Measurements from ENCODE around the gene HS2ST1. TPM values are rescaled to one million over a fixed set of nuclear protein-coding genes. Genes with fewer than 3 reads are reported as not detected.
"Not testable (repeated sequence)": the region's sequence is repeated elsewhere in the genome, so short reads cannot be mapped to it uniquely, and the experiment has no call there.

HS2ST1 gene
- 10 to 100 TPM; 12.5 to 18.4 (median 14.3) TPM for total RNA-seq
- 14.9 TPM for total RNA-seq (2013)

DNA sequence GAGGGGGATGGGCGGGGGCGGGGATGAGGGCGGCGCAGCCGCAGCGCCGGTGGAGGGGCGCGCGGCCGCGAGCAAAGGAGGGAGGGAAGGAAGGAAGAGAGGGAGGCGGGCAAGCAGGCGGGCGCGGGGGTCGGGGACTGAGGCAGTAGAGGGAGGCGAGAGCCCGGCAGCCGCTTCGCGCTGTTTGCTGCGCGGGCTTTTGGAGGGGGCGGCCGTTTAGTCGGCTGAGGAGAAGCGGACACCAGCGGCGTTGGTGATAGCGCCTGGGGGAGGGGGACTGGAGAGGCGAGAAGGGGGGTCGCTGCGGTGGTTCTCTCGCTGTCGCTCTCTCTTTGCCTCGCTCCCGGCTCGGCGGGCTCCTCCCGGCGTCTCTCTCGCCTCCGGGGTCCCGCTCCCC, at the start of gene HS2ST1:
HS2ST1 (plus strand) TSS at position 35 of the 397 bp plus-strand sequence.
- H3K9me3 ChIP-seq (ENCODE audit: control insufficient read depth, insufficient read depth, low read length): no peaks in the 10 kb centered on the region
- H3K9me3 Mint-ChIP-seq: no peaks in the 10 kb centered on the region
- H3K36me3 ChIP-seq (ENCODE audit: control insufficient read depth, insufficient read depth, low read length): no peaks in the 10 kb centered on the region
- no peak for DNase-seq
- peaks cover 1 to 34% of the 10 kb centered on the region in 2 donors for H3K4me1 Mint-ChIP-seq
- H3K4me1 ChIP-seq (ENCODE audit: control insufficient read depth, insufficient read depth, low read length): peaks cover 9% of the 10 kb centered on the region
- no peak for ATAC-seq
- WGBS (ENCODE audit: insufficient coverage): under 1% methylated on average over 45 of the region's 45 CpGs
- TF ChIP-seq CTCF (IDR thresholded peaks at IDR 0.05): no peak
- H3K27me3 ChIP-seq (ENCODE audit: control insufficient read depth, insufficient read depth, low read length): no peaks in the 10 kb centered on the region
- no peak within 1 kb of the TSS for H3K4me3 Mint-ChIP-seq
- H3K27ac Mint-ChIP-seq: no peak within 1 kb of the TSS
- H3K27ac ChIP-seq (ENCODE audit: low read length): peak within 1 kb of the TSS; percentile 94
- H3K4me3 ChIP-seq (ENCODE audit: low read length): peak within 1 kb of the TSS; percentile 84
- no peaks in the 10 kb centered on the region for H3K36me3 Mint-ChIP-seq
- no peaks in the 10 kb centered on the region for H3K27me3 Mint-ChIP-seq (ENCODE audit: low read depth in 2 of 2)
- intact Hi-C loops (cut with micrococcal nuclease): loop anchor here (1.0 to 10.0 kb wide), 4 partner anchors 210 to 1768 kb away; partner anchors contain the start of genes BCL10, PKN2 and SH3GLB1

DNA sequence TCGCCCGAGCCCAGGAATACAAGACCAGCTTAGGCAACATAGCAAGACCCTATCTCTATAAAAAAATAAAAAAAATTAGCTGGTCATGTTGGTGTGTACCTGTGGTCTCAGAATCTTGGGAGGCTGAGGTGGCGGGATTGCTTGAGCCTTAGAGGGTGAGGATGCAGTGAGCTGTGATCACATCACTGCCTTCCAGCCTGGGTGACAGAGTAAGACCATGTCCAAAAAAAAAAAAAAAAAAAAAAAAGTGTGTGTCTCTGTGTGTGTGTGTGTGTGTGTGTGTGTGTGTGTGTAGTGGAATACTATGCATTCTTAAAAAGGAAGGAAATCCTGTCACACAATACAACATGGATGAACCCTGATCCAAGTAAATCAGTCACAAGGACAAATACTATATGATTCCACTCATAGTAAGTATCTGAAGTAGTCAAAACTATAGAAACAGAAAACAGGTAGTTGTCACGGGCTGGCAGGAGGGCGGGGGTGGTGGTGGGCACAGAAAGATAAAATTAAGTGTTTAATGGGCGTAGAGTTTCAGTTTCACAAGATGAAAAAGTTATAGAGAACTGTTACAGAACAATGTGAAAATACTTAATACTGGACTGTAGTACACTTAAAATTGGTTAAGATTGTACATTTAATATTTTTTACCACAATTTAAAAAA, 48.3 kb upstream of the HS2ST1 start:
- Histone ChIP-seq H3K36me3 (ENCODE audit: control insufficient read depth, insufficient read depth, low read length) (peaks cover 9% of the 10 kb centered on the region), H3K4me3 (ENCODE audit: low read length) (no peak overlapping the region), H3K4me1 (ENCODE audit: control insufficient read depth, insufficient read depth, low read length) (no peaks in the 10 kb centered on the region), H3K27ac (ENCODE audit: low read length) (peak overlapping the region; percentile 1), H3K27me3 (ENCODE audit: control insufficient read depth, insufficient read depth, low read length) (no peaks in the 10 kb centered on the region), H3K9me3 (ENCODE audit: control insufficient read depth, insufficient read depth, low read length) (no peaks in the 10 kb centered on the region)
- Mint-ChIP-seq H3K27ac (peak overlapping the region; percentile 45 to 78), H3K9me3 (no peaks in the 10 kb centered on the region), H3K4me1 (peaks cover 21 to 30% of the 10 kb centered on the region in 2 donors), H3K4me3 (no peak overlapping the region), H3K27me3 (ENCODE audit: low read depth in 2 of 2) (no peaks in the 10 kb centered on the region), H3K36me3 (no peaks in the 10 kb centered on the region)
- intact Hi-C loops (cut with micrococcal nuclease): no loop called here
- ATAC-seq: peak in 2 of 3 donors; percentile 54
- WGBS (ENCODE audit: insufficient coverage): 59% methylated on average over 4 of the region's 6 CpGs
- no peak for DNase-seq
- TF ChIP-seq CTCF (IDR thresholded peaks at IDR 0.05): no peak

DNA sequence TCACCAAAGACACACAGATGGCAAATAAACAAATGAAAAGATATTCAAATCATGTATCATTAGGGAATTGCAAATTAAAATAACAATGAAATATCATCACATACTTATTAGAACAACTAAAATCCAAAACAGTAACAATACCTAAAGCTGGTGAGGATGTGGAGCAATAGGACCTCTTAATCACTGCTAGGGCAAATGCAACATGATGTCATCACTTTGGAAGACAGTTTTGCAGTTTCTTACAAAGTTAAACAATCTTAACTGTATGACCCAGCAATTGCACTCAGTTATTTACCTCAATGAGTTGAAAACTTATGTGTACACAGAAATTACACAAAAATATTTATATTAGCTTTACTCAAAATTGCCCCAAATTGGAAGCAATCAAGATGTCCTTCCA, 47.8 kb upstream of the HS2ST1 start:
- Mint-ChIP-seq H3K27me3 (ENCODE audit: low read depth in 2 of 2) (no peaks in the 10 kb centered on the region), H3K27ac (peak overlapping the region; percentile 45 to 78), H3K4me3 (no peak overlapping the region), H3K9me3 (no peaks in the 10 kb centered on the region), H3K4me1 (peaks cover 21 to 30% of the 10 kb centered on the region in 2 donors), H3K36me3 (no peaks in the 10 kb centered on the region)
- H3K9me3 ChIP-seq (ENCODE audit: control insufficient read depth, insufficient read depth, low read length): no peaks in the 10 kb centered on the region
- no peak overlapping the region for H3K4me3 ChIP-seq (ENCODE audit: low read length)
- no peaks in the 10 kb centered on the region for H3K27me3 ChIP-seq (ENCODE audit: control insufficient read depth, insufficient read depth, low read length)
- DNase-seq (no peak), ATAC-seq (no peak)
- no peaks in the 10 kb centered on the region for H3K4me1 ChIP-seq (ENCODE audit: control insufficient read depth, insufficient read depth, low read length)
- H3K27ac ChIP-seq (ENCODE audit: low read length): no peak overlapping the region
- TF ChIP-seq CTCF (IDR thresholded peaks at IDR 0.05): no peak
- peaks cover 8% of the 10 kb centered on the region for H3K36me3 ChIP-seq (ENCODE audit: control insufficient read depth, insufficient read depth, low read length)
- intact Hi-C loops (cut with micrococcal nuclease): no loop called here

DNA sequence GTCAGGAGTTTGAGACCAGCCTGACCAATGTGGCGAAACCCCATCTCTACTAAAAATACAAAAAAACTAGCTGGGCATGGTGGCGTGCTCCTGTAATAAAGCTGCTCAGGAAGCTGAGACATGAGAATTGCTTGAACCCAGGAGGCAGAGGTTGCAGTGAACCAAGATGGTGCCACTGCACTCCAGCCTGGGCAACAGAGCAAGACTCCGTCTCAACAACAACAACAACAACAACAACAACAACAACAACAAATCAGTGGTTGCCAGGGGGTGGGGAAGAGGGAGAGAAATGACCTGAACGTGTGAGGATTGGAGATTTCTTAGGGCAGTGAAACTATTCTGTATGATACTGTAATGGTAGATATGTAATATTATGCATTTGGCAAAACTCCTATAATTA, 47.2 kb upstream of the HS2ST1 start:
- H3K27me3 Mint-ChIP-seq (ENCODE audit: low read depth in 2 of 2); H3K9me3 ChIP-seq (ENCODE audit: control insufficient read depth, insufficient read depth, low read length); H3K36me3 Mint-ChIP-seq; DNase-seq; H3K4me3 Mint-ChIP-seq; H3K27ac ChIP-seq (ENCODE audit: low read length); H3K27me3 ChIP-seq (ENCODE audit: control insufficient read depth, insufficient read depth, low read length); H3K9me3 Mint-ChIP-seq; H3K27ac Mint-ChIP-seq; intact Hi-C loops (cut with micrococcal nuclease); H3K36me3 ChIP-seq (ENCODE audit: control insufficient read depth, insufficient read depth, low read length); H3K4me1 ChIP-seq (ENCODE audit: control insufficient read depth, insufficient read depth, low read length); H3K4me3 ChIP-seq (ENCODE audit: low read length); ATAC-seq: not testable (repeated sequence)
- peaks cover 21 to 30% of the 10 kb centered on the region in 2 donors for H3K4me1 Mint-ChIP-seq
- 80% methylated on average over 2 of the region's 4 CpGs for WGBS (ENCODE audit: insufficient coverage)
